Measurements from ENCODE around the gene SCN9A. TPM values are rescaled to one million over a fixed set of nuclear protein-coding genes. Genes with fewer than 3 reads are reported as not detected.

Gene SCN9A
- total and polyA plus RNA-seq, 9 of the 15 experiments (the other 6 are each of a cell fraction or from before 2014, with no cell fraction given), result 1.4 to 22.8 (median 7.1) TPM

DNA sequence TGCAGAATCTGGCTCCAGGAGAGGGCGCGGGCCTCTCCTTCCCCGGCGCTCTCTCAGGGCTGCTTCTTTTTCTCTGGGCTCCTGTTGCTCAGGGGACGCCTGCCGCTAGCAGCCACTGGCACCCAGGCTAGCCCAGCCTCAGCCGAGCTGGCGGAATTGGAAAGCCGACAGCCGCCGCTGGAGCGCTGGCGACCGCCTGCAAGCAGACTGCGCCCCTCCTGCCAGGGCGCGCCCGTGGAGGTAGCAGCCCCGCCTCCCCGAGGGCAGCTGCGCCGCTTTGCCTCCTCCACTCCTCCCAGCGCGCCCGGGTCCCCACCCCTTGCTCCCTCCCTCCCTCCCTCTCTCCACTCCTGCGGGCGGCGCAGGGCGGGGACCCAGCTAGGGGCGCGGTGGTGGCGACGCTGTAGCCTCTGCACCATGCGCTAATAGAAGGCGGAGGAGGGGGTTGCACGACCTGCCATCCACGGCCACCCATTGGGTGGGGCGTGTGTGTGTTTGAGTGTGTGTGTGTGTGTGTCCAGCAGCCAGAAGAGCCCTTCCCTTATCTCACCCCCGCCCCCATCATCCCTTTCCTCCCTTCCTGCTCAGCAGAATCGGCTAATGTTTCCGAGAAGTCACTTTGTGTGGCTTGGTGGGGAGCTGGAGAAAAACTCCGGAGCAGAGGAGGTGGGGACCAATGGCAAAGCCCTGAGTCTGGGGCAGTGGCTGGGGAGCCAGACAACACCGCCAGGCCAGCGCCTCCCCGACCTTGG, at the start of gene SCN9A (continued):
- peak; percentile 54; the same call in 1 of the 2 replicates for TF ChIP-seq RREB1 (CRISPR knock-in tag; IDR thresholded peaks at IDR 0.05)
- TF ChIP-seq, protein P1, sequence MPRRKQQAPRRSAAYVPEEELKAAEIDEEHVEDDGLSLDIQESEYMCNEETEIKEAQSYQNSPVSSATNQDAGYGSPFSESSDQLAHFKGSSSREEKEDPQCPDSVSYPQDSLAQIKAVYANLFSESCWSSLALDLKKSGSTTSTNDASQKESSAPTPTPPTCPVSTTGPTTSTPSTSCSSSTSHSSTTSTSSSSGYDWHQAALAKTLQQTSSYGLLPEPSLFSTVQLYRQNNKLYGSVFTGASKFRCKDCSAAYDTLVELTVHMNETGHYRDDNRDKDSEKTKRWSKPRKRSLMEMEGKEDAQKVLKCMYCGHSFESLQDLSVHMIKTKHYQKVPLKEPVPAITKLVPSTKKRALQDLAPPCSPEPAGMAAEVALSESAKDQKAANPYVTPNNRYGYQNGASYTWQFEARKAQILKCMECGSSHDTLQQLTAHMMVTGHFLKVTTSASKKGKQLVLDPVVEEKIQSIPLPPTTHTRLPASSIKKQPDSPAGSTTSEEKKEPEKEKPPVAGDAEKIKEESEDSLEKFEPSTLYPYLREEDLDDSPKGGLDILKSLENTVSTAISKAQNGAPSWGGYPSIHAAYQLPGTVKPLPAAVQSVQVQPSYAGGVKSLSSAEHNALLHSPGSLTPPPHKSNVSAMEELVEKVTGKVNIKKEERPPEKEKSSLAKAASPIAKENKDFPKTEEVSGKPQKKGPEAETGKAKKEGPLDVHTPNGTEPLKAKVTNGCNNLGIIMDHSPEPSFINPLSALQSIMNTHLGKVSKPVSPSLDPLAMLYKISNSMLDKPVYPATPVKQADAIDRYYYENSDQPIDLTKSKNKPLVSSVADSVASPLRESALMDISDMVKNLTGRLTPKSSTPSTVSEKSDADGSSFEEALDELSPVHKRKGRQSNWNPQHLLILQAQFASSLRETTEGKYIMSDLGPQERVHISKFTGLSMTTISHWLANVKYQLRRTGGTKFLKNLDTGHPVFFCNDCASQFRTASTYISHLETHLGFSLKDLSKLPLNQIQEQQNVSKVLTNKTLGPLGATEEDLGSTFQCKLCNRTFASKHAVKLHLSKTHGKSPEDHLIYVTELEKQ (CRISPR knock-in tag; IDR thresholded peaks at IDR 0.05), result no peak
- TF ChIP-seq, protein P2, sequence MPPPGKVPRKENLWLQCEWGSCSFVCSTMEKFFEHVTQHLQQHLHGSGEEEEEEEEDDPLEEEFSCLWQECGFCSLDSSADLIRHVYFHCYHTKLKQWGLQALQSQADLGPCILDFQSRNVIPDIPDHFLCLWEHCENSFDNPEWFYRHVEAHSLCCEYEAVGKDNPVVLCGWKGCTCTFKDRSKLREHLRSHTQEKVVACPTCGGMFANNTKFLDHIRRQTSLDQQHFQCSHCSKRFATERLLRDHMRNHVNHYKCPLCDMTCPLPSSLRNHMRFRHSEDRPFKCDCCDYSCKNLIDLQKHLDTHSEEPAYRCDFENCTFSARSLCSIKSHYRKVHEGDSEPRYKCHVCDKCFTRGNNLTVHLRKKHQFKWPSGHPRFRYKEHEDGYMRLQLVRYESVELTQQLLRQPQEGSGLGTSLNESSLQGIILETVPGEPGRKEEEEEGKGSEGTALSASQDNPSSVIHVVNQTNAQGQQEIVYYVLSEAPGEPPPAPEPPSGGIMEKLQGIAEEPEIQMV (tag; conservative IDR thresholded peaks at IDR 0.05; ENCODE audit: low read depth), result no peak
- TF ChIP-seq HMG20A (CRISPR knock-in tag; conservative IDR thresholded peaks at IDR 0.05), result no peak
- TF ChIP-seq ZNF282 (CRISPR knock-in tag; IDR thresholded peaks at IDR 0.05), result no peak
- TF ChIP-seq PHF20 (IDR thresholded peaks at IDR 0.05; ENCODE audit: partially characterized antibody), result peak; percentile 57
- TF ChIP-seq CBFB (CRISPR knock-in tag; IDR thresholded peaks at IDR 0.05), result no peak
- TF ChIP-seq USF2 (CRISPR knock-in tag; IDR thresholded peaks at IDR 0.05), result no peak
- peak; percentile 72; the same call in 1 of the 2 replicates for TF ChIP-seq KLF6 (CRISPR knock-in tag; IDR thresholded peaks at IDR 0.05; ENCODE audit: borderline replicate concordance)
- TF ChIP-seq RBM34 (IDR thresholded peaks at IDR 0.05; ENCODE audit: borderline replicate concordance, insufficient read depth, low read length), result no peak
- no peak for TF ChIP-seq NR2C1 (IDR thresholded peaks at IDR 0.05)
- TF ChIP-seq NR2C1 (tag; IDR thresholded peaks at IDR 0.05), result peak; percentile 41
- peak; percentile 74 for TF ChIP-seq EHMT2 (IDR thresholded peaks at IDR 0.05)
- TF ChIP-seq NCOA6 (IDR thresholded peaks at IDR 0.05), result peak; percentile 80
- TF ChIP-seq SMAD3 (CRISPR knock-in tag; conservative IDR thresholded peaks at IDR 0.05), result no peak
- TF ChIP-seq RFX5 (IDR thresholded peaks at IDR 0.05; ENCODE audit: low read depth, low read length), result no peak; the same call in 1 of the 2 replicates
- TF ChIP-seq RBFOX2 (IDR thresholded peaks at IDR 0.05; ENCODE audit: low read depth, low read length), result peak; percentile 81
